Renal pelvis (tissue), 3 donors: ENCODE data around the gene OR4K2. TPM values are rescaled to one million over a fixed set of nuclear protein-coding genes. Genes with fewer than 3 reads are reported as not detected.

ENCODE experiments used
- polyA plus RNA-seq, 3 donors: library from polyadenylated mRNA; unstranded; fragments of 120-200 nt; gene quantifications; one replicate each; pipeline ENCODE4 v1.2.1, GENCODE V29; 2013; ENCODE audit not compliant: insufficient read length in 3 of 3

The OR4K2 gene
- polyA plus RNA-seq, 3 donors, result not detected

Other genes starting within 250 kb of the OR4K2 start
- not detected for gene OR11H2, start 161.3 kb upstream of the OR4K2 start, polyA plus RNA-seq
- gene OR4Q3, start 131.6 kb upstream of the OR4K2 start, polyA plus RNA-seq, result not detected
- gene OR4M1, start 101.6 kb upstream of the OR4K2 start, polyA plus RNA-seq, result not detected
- not detected for gene OR4N2, start 71.4 kb upstream of the OR4K2 start, polyA plus RNA-seq
- not detected for gene OR4K5, start 45.5 kb downstream of the OR4K2 start, polyA plus RNA-seq
- gene OR4K1, start 55.8 kb downstream of the OR4K2 start, polyA plus RNA-seq, result not detected
- not detected for gene OR4K15, start 100.4 kb downstream of the OR4K2 start, polyA plus RNA-seq
- gene OR4Q2, start 127.0 kb downstream of the OR4K2 start, polyA plus RNA-seq, result not detected
- not detected for gene OR4K14, start 144.2 kb downstream of the OR4K2 start, polyA plus RNA-seq
- gene OR4K13, start 160.9 kb downstream of the OR4K2 start, polyA plus RNA-seq, result under 1 TPM in 1 of 3 donors, not detected in 2; 0.01 TPM
- not detected for gene OR4L1, start 184.9 kb downstream of the OR4K2 start, polyA plus RNA-seq
- gene OR4K17, start 235.6 kb downstream of the OR4K2 start, polyA plus RNA-seq, result under 1 TPM; 0.03 to 0.07 (median 0.05) TPM